Heart left ventricle (tissue), 13 donors: ENCODE measurements around the gene DENND6B.

Experiments
- POLR2A ChIP-seq, 2 donors: fragments of 450-650 bp; IDR thresholded peaks; one replicate each; pipeline ENCODE4 v1.6.1; 2017; ENCODE audit warnings: antibody characterized with exemption in 2 of 2, mild to moderate bottlenecking in 2 of 2, moderate library complexity in 2 of 2
- TF ChIP-seq, protein P1 (sequence below), 12 donors: fragments of 200-600 bp; sonication (generic) in 4 of 12; IDR thresholded peaks; one replicate each; pipeline versions ENCODE4 v1.5.0 to v1.8.0; 2018 to 2022; ENCODE audit warnings: antibody characterized with exemption in 12 of 12, mild to moderate bottlenecking in 5 of 12
- donor health status: ischemic (EF 13 %, LVEDD 7.1; RV severe dilation, severe dysfunction).
- donor health status: DM: no; HTN: yes; CAD: no.
- donor health status: DM: no; HTN: no; CAD: no.
- donor health status: ischemic (EF 25% LVEDD 6.9; RV normal size, moderate dysfunction).
- donor health status: ischemic (EF 25% LVEDD 5.7; RV mildly dilated, moderate dysfunction).
- donor health status: ischemic (EF 35%, LVEDD 5.7; RV mildly dilated, moderate dysfunction).
- donor health status: nonischemic (EF 11% LVEDD 7.7; RV severe dilation, severe dysfunction).
- donor health status: DM: yes; HTN: yes; CAD: no.
- donor health status: PGD.
- donor health status: ischemic (EF 29% LVEDD 5.4; RV normal size, mild dysfunction).
- donor health status: nonischemic (EF 23%, LVEDD 6.1; RV moderate dilation, normal function).

DNA sequence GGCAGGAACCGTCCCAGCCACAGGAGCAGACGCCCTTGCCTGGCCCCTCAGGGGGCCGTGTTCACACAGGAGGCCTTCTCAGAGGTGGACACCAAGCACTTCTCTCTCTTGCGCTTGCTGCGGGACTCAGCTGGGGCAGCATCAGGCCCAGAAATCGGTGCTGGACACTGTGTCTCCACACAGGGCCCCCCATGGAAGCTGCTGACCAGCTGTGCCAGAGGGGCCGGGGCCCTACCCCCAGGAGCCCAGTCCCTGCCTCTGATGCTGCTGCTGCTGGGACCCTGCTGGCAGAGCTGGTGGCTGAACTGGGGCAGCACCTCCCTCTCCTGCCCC, 23.3 kb downstream of the DENND6B start:
- TF ChIP-seq, protein P1, sequence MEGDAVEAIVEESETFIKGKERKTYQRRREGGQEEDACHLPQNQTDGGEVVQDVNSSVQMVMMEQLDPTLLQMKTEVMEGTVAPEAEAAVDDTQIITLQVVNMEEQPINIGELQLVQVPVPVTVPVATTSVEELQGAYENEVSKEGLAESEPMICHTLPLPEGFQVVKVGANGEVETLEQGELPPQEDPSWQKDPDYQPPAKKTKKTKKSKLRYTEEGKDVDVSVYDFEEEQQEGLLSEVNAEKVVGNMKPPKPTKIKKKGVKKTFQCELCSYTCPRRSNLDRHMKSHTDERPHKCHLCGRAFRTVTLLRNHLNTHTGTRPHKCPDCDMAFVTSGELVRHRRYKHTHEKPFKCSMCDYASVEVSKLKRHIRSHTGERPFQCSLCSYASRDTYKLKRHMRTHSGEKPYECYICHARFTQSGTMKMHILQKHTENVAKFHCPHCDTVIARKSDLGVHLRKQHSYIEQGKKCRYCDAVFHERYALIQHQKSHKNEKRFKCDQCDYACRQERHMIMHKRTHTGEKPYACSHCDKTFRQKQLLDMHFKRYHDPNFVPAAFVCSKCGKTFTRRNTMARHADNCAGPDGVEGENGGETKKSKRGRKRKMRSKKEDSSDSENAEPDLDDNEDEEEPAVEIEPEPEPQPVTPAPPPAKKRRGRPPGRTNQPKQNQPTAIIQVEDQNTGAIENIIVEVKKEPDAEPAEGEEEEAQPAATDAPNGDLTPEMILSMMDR (IDR thresholded peaks at IDR 0.05), result no peak
- no peak for TF ChIP-seq POLR2A (IDR thresholded peaks at IDR 0.05)
